ENCODE measurements around the gene MAP2K3.
"Not testable (repeated sequence)": the region's sequence is repeated elsewhere in the genome, so short reads cannot be mapped to it uniquely, and the experiment has no call there.

Gene MAP2K3

GRCh38 chr17:21297026-21297520 is 12.6 kb downstream of the MAP2K3 start:
- ATAC-seq = no peak

- ATAC-seq = no peak
Measured at GRCh38 chr17:21297597-21297996, 13.1 kb downstream of the MAP2K3 start.

- ATAC-seq = no peak
Measured at GRCh38 chr17:21298056-21298982, 13.8 kb downstream of the MAP2K3 start.

GRCh38 chr17:21298983-21299519 is 14.5 kb downstream of the MAP2K3 start:
- no peak for ATAC-seq

GRCh38 chr17:21299981-21300600 is 15.6 kb downstream of the MAP2K3 start:
- ATAC-seq = no peak

GRCh38 chr17:21300601-21301571 is 16.4 kb downstream of the MAP2K3 start:
- ATAC-seq = no peak

GRCh38 chr17:21301593-21302550 is 17.4 kb downstream of the MAP2K3 start:
- ATAC-seq = no peak

- no peak for ATAC-seq
Measured at GRCh38 chr17:21302711-21303425, 18.4 kb downstream of the MAP2K3 start.

GRCh38 chr17:21303441-21304065 is 19.0 kb downstream of the MAP2K3 start:
- no peak for ATAC-seq

- ATAC-seq = no peak
Measured at GRCh38 chr17:21304091-21304490, 19.6 kb downstream of the MAP2K3 start.

- not testable (repeated sequence) for ATAC-seq
Measured at GRCh38 chr17:21304551-21305151, 20.1 kb downstream of the MAP2K3 start.

GRCh38 chr17:21305431-21306180 is 21.1 kb downstream of the MAP2K3 start:
- not testable (repeated sequence) for ATAC-seq

GRCh38 chr17:21306611-21307272 is 22.2 kb downstream of the MAP2K3 start:
- ATAC-seq = not testable (repeated sequence)

GRCh38 chr17:21307273-21307625 is 22.7 kb downstream of the MAP2K3 start:
- ATAC-seq = not testable (repeated sequence)

- not testable (repeated sequence) for ATAC-seq
Measured at GRCh38 chr17:21308931-21309381, 24.4 kb downstream of the MAP2K3 start.

- not testable (repeated sequence) for ATAC-seq
Measured at GRCh38 chr17:21310061-21310765, 25.7 kb downstream of the MAP2K3 start.

All from activated CD4-positive, CD25-positive, alpha-beta regulatory T cell treated with anti-CD3 and anti-CD28 coated beads, Interleukin-2, amount 50 U/mL, for 24 hours (primary cell).